Keratinocyte (primary cell): ENCODE results near the gene PIGZ. TPM values are rescaled to one million over a fixed set of nuclear protein-coding genes. Genes with fewer than 3 reads are reported as not detected.

Experiments
- DNase-seq: peaks from one replicate; pipeline ENCODE4 v3.0.0-alpha.2; 2011; ENCODE audit warnings: low read depth, missing footprints, low spot score
- FAIRE-seq: peaks from 2 replicates; lab custom pipeline; 2011; peaks lifted over from hg19 to GRCh38; lab: Jason Lieb, UNC
- H2AFZ ChIP-seq: 2 replicates; pipeline ENCODE4 v1.6.0; 2012; ENCODE audit warnings: low read length, control low read depth, inconsistent platforms; ENCODE audit not compliant: control insufficient read depth
- H3K27ac ChIP-seq: 2 replicates; pipeline ENCODE4 v1.5.1; 2011; ENCODE audit warnings: low read length; ENCODE audit not compliant: control insufficient read depth, insufficient read depth
- H3K27me3 ChIP-seq: 3 replicates; pipeline ENCODE4 v1.6.0; 2011; ENCODE audit warnings: low read length; ENCODE audit not compliant: control insufficient read depth, insufficient read depth; ENCODE audit errors: extremely low read depth
- H3K36me3 ChIP-seq, 2 experiments: 2 replicates in 1 of 2; 3 replicates in 1 of 2; pipeline ENCODE4 v1.5.1; 2011; ENCODE audit warnings: low read length in 2 of 2, mild to moderate bottlenecking in 1 of 2; ENCODE audit not compliant: control insufficient read depth in 2 of 2, insufficient read depth in 2 of 2; ENCODE audit errors: extremely low read depth in 1 of 2
- H3K4me1 ChIP-seq: 3 replicates; pipeline ENCODE4 v1.5.1; 2011; ENCODE audit warnings: low read length; ENCODE audit not compliant: control insufficient read depth, insufficient read depth; ENCODE audit errors: extremely low read depth
- H3K4me2 ChIP-seq: 3 replicates; pipeline ENCODE4 v1.6.0; 2011; ENCODE audit warnings: low read depth, low read length; ENCODE audit not compliant: control insufficient read depth, insufficient read depth; ENCODE audit errors: extremely low read depth
- H3K4me3 ChIP-seq, 3 experiments: fragments of 200-600 bp in 1 of 3; sonication (generic) in 1 of 3; 2 replicates in 2 of 3; 3 replicates in 1 of 3; pipeline ENCODE4 v1.5.1; 2011 to 2016; ENCODE audit warnings: low read length in 3 of 3, mild to moderate bottlenecking in 3 of 3, control low read depth in 2 of 3, inconsistent platforms in 1 of 3, low read depth in 1 of 3, mixed read lengths in 1 of 3, mixed run types in 1 of 3, moderate library complexity in 1 of 3; ENCODE audit not compliant: control insufficient read depth in 2 of 3, insufficient read depth in 2 of 3; ENCODE audit errors: extremely low read depth in 1 of 3
- H3K79me2 ChIP-seq: 2 replicates; pipeline ENCODE4 v1.6.0; 2012; ENCODE audit warnings: low read length; ENCODE audit not compliant: control insufficient read depth, insufficient read depth
- H3K9ac ChIP-seq: 3 replicates; pipeline ENCODE4 v1.6.0; 2011; ENCODE audit warnings: low read length; ENCODE audit not compliant: control insufficient read depth, insufficient read depth; ENCODE audit errors: extremely low read depth
- H3K9me1 ChIP-seq: 3 replicates; pipeline ENCODE4 v1.6.0; 2011; ENCODE audit warnings: low read length; ENCODE audit not compliant: control insufficient read depth, insufficient read depth; ENCODE audit errors: extremely low read depth
- H3K9me3 ChIP-seq: 2 replicates; pipeline ENCODE4 v1.5.1; 2012; ENCODE audit warnings: low read depth, low read length; ENCODE audit not compliant: control insufficient read depth
- H4K20me1 ChIP-seq: 3 replicates; pipeline ENCODE4 v1.6.0; 2011; ENCODE audit warnings: low read length; ENCODE audit not compliant: control insufficient read depth, insufficient read depth; ENCODE audit errors: extremely low read depth
- CTCF ChIP-seq, 3 experiments: IDR thresholded peaks in 1 of 3; conservative IDR thresholded peaks in 1 of 3; optimal IDR thresholded peaks in 1 of 3; 2 replicates in 2 of 3; 3 replicates in 1 of 3; pipeline versions ENCODE3 to v1.5.1; 2011; ENCODE audit warnings: low read length in 3 of 3, mild to moderate bottlenecking in 3 of 3, moderate library complexity in 2 of 3, control low read depth in 1 of 3, inconsistent platforms in 1 of 3; ENCODE audit not compliant: insufficient read depth in 2 of 3; ENCODE audit errors: extremely low read depth in 1 of 3
- EZH2 ChIP-seq: IDR thresholded peaks from one replicate; pipeline ENCODE4 v1.6.1; 2012; ENCODE audit warnings: inconsistent platforms, mild to moderate bottlenecking, low read length, moderate library complexity
- dilution Hi-C: fragments of 300-500 bp; cut with MboI; formaldehyde crosslinking; loops from one replicate; pipeline ENCODE4 v1.7.0; 2020; ENCODE audit warnings: low sequenced_read_pairs; ENCODE audit not compliant: extremely low pct_ligation_motif_present
- polyA plus RNA-seq, 5 experiments: library from polyadenylated mRNA; depleted of rRNA in 3 of 5; stranded (reverse) in 3 of 5; stranded (forward) in 1 of 5; unstranded in 1 of 5; fragments of >200 nt; gene quantifications; 1 replicate in 1 of 5; 2 replicates in 3 of 5; 3 replicates in 1 of 5; pipeline versions ENCODE4 v1.2.1 to v1.2.3, GENCODE V29; 2011 to 2012; ENCODE audit warnings: missing spikeins in 2 of 5, low read depth in 1 of 5, low replicate concordance in 1 of 5

The PIGZ gene
- polyA plus RNA-seq, 1 donor (not counting 4 experiments of a cell fraction or from before 2014, with no cell fraction given): 1.4 TPM

GRCh38 chr3:196976941-196977340, 8.3 kb upstream of the PIGZ start:
- TF ChIP-seq EZH2: no peak
- H3K4me1 ChIP-seq: peaks cover 4% of the 10 kb centered on the region
- H2AFZ ChIP-seq: no peak overlapping the region
- H3K9me3 ChIP-seq: no peaks in the 10 kb centered on the region
- no peaks in the 10 kb centered on the region for H3K27me3 ChIP-seq
- H3K27ac ChIP-seq: no peak overlapping the region
- H4K20me1 ChIP-seq: no peaks in the 10 kb centered on the region
- no peak overlapping the region for H3K9ac ChIP-seq
- H3K36me3 ChIP-seq: no peaks in the 10 kb centered on the region
- FAIRE-seq: no peak
- H3K4me3 ChIP-seq: no peak overlapping the region
- H3K9me1 ChIP-seq: no peaks in the 10 kb centered on the region
- dilution Hi-C loops: no loop called here
- no peaks in the 10 kb centered on the region for H3K79me2 ChIP-seq
- DNase-seq: no peak
- no peak overlapping the region for H3K4me2 ChIP-seq

GRCh38 chr3:196975349-196975748, 6.7 kb upstream of the PIGZ start:
- Histone ChIP-seq H3K9me3 (no peaks in the 10 kb centered on the region), H4K20me1 (no peaks in the 10 kb centered on the region), H3K9me1 (no peaks in the 10 kb centered on the region), H3K27me3 (no peaks in the 10 kb centered on the region), H2AFZ (no peak overlapping the region), H3K36me3 (no peaks in the 10 kb centered on the region), H3K4me2 (no peak overlapping the region), H3K4me1 (peaks cover 4% of the 10 kb centered on the region), H3K27ac (no peak overlapping the region), H3K79me2 (no peaks in the 10 kb centered on the region), H3K9ac (no peak overlapping the region), H3K4me3 (no peak overlapping the region)
- DNase-seq: no peak
- dilution Hi-C loops: no loop called here
- no peak for FAIRE-seq
- TF ChIP-seq CTCF (optimal IDR thresholded peaks at IDR 0.05 in 1 of 3, IDR thresholded peaks at IDR 0.05 in 1 of 3, conservative IDR thresholded peaks at IDR 0.05 in 1 of 3; ENCODE audit: extremely low read depth in 1 of 3, insufficient read depth in 2 of 3, low read length in 3 of 3) (no peak), EZH2 (no peak)

GRCh38 chr3:196974661-196975060, 6.0 kb upstream of the PIGZ start:
- Histone ChIP-seq H3K4me3 (no peak overlapping the region), H3K79me2 (no peaks in the 10 kb centered on the region), H4K20me1 (no peaks in the 10 kb centered on the region), H3K27me3 (no peaks in the 10 kb centered on the region), H3K4me2 (no peak overlapping the region), H3K9ac (no peak overlapping the region), H3K9me1 (no peaks in the 10 kb centered on the region), H3K27ac (no peak overlapping the region), H3K36me3 (no peaks in the 10 kb centered on the region), H3K9me3 (no peaks in the 10 kb centered on the region), H2AFZ (no peak overlapping the region), H3K4me1 (peaks cover 4% of the 10 kb centered on the region)
- dilution Hi-C loops: no loop called here
- TF ChIP-seq CTCF (optimal IDR thresholded peaks at IDR 0.05 in 1 of 3, IDR thresholded peaks at IDR 0.05 in 1 of 3, conservative IDR thresholded peaks at IDR 0.05 in 1 of 3; ENCODE audit: extremely low read depth in 1 of 3, insufficient read depth in 2 of 3, low read length in 3 of 3) (no peak), EZH2 (no peak)
- DNase-seq: no peak
- no peak for FAIRE-seq
